HUES48 (cell line): ENCODE data around the gene ZNF488.

Experiments
- H3K27ac ChIP-seq: one replicate; pipeline ENCODE4 v1.7.0; 2013; ENCODE audit warnings: low read depth, low read length, inconsistent platforms
- H3K27me3 ChIP-seq: 2 replicates; pipeline ENCODE4 v1.6.1; 2013; ENCODE audit warnings: mild to moderate bottlenecking, low read length; ENCODE audit not compliant: control insufficient read depth, insufficient read depth
- H3K36me3 ChIP-seq: 2 replicates; pipeline ENCODE4 v1.6.1; 2013; ENCODE audit warnings: low read length; ENCODE audit not compliant: control insufficient read depth, insufficient read depth
- H3K4me1 ChIP-seq: 2 replicates; pipeline ENCODE4 v1.6.1; 2013; ENCODE audit warnings: mild to moderate bottlenecking, low read length; ENCODE audit not compliant: control insufficient read depth, insufficient read depth
- H3K4me3 ChIP-seq: 2 replicates; pipeline ENCODE4 v1.5.1; 2013; ENCODE audit warnings: mild to moderate bottlenecking, low read depth, low read length
- H3K9ac ChIP-seq: 2 replicates; pipeline ENCODE4 v1.6.1; 2013; ENCODE audit warnings: mild to moderate bottlenecking, low read depth, low read length, moderate library complexity
- H3K9me3 ChIP-seq: 2 replicates; pipeline ENCODE4 v1.6.1; 2013; ENCODE audit warnings: low read length; ENCODE audit not compliant: control insufficient read depth, insufficient read depth

ZNF488 gene

DNA sequence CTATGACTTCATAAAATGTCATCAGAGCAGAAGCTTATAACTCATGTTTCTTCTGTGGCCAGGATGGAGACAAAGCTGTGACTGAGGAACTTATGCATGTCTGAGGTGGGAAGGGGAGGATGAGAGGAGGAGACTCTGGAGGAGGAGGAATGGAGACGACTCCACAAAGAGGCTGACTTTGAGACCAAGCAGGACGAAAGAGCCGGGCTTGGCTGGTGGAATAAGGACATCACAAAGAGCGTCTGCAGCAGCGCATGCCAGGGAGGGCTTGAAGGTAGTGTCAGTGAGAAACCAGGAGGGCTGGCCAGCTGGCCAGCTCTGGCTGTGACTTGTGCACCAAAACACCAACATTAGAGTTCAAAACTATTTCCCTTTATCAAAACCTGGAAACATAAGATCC lies 68.0 kb downstream of the ZNF488 start:
- no peak overlapping the region for H3K27ac ChIP-seq
- no peaks in the 10 kb centered on the region for H3K9me3 ChIP-seq
- no peaks in the 10 kb centered on the region for H3K36me3 ChIP-seq
- H3K4me3 ChIP-seq = no peak overlapping the region
- no peaks in the 10 kb centered on the region for H3K4me1 ChIP-seq
- no peak overlapping the region for H3K9ac ChIP-seq
- no peaks in the 10 kb centered on the region for H3K27me3 ChIP-seq
